Measurements from ENCODE around the gene PTPRD. TPM values are rescaled to one million over a fixed set of nuclear protein-coding genes. Genes with fewer than 3 reads are reported as not detected.

The PTPRD gene
- total RNA-seq, 3 donors from 2014 or later (not counting 1 experiment from before 2014, with no cell fraction given), result 0.05 to 0.68 TPM; not detected in 1

- Histone ChIP-seq H3K4me3 (ENCODE audit: low read length) (no peak overlapping the region), H3K4me1 (ENCODE audit: control insufficient read depth, insufficient read depth, low read length) (no peaks in the 10 kb centered on the region), H3K36me3 (ENCODE audit: control insufficient read depth, insufficient read depth, low read length) (no peaks in the 10 kb centered on the region), H3K27ac (ENCODE audit: low read length) (no peak overlapping the region), H3K27me3 (ENCODE audit: control insufficient read depth, insufficient read depth, low read length) (no peaks in the 10 kb centered on the region), H3K9me3 (ENCODE audit: control insufficient read depth, insufficient read depth, low read length) (no peaks in the 10 kb centered on the region)
- Mint-ChIP-seq H3K4me1 (no peaks in the 10 kb centered on the region), H3K9me3 (peaks cover 11 to 23% of the 10 kb centered on the region in 2 donors), H3K27me3 (ENCODE audit: low read depth in 2 of 2) (no peaks in the 10 kb centered on the region), H3K27ac (no peak overlapping the region), H3K36me3 (no peaks in the 10 kb centered on the region), H3K4me3 (no peak overlapping the region)
- no peak for DNase-seq
- intact Hi-C loops (cut with micrococcal nuclease), result no loop called here
- no CpG with 5 or more reads among the region's 3 CpGs for WGBS (ENCODE audit: insufficient coverage)
- ATAC-seq, result no peak
- no peak for TF ChIP-seq CTCF (IDR thresholded peaks at IDR 0.05)
Measured at GRCh38 chr9:9730174-9730573, 882.6 kb downstream of the PTPRD start.

- Histone ChIP-seq H3K27ac (ENCODE audit: low read length) (no peak overlapping the region), H3K4me3 (ENCODE audit: low read length) (no peak overlapping the region), H3K9me3 (ENCODE audit: control insufficient read depth, insufficient read depth, low read length) (no peaks in the 10 kb centered on the region), H3K27me3 (ENCODE audit: control insufficient read depth, insufficient read depth, low read length) (no peaks in the 10 kb centered on the region), H3K4me1 (ENCODE audit: control insufficient read depth, insufficient read depth, low read length) (no peaks in the 10 kb centered on the region), H3K36me3 (ENCODE audit: control insufficient read depth, insufficient read depth, low read length) (no peaks in the 10 kb centered on the region)
- Mint-ChIP-seq H3K4me3 (no peak overlapping the region), H3K27ac (no peak overlapping the region), H3K4me1 (no peaks in the 10 kb centered on the region), H3K36me3 (no peaks in the 10 kb centered on the region), H3K27me3 (ENCODE audit: low read depth in 2 of 2) (no peaks in the 10 kb centered on the region), H3K9me3 (peaks cover 15 to 20% of the 10 kb centered on the region in 2 donors)
- 100% methylated on average over 2 of the region's 2 CpGs for whole genome bisulfite sequencing (ENCODE audit: insufficient coverage)
- DNase-seq (no peak), ATAC-seq (no peak)
- intact Hi-C loops (cut with micrococcal nuclease), result no loop called here
- no peak for TF ChIP-seq CTCF (IDR thresholded peaks at IDR 0.05)
Measured at GRCh38 chr9:9729082-9729481, 883.7 kb downstream of the PTPRD start.

GRCh38 chr9:9719373-9720112 is 893.3 kb downstream of the PTPRD start:
- Mint-ChIP-seq H3K27ac (no peak overlapping the region), H3K4me1 (no peaks in the 10 kb centered on the region), H3K4me3 (no peak overlapping the region), H3K9me3 (peaks cover 4 to 5% of the 10 kb centered on the region in 2 donors), H3K36me3 (no peaks in the 10 kb centered on the region), H3K27me3 (ENCODE audit: low read depth in 2 of 2) (no peaks in the 10 kb centered on the region)
- H3K27me3 ChIP-seq (ENCODE audit: control insufficient read depth, insufficient read depth, low read length), result no peaks in the 10 kb centered on the region
- no peak overlapping the region for H3K27ac ChIP-seq (ENCODE audit: low read length)
- no peak for ATAC-seq
- H3K4me3 ChIP-seq (ENCODE audit: low read length), result no peak overlapping the region
- TF ChIP-seq CTCF (IDR thresholded peaks at IDR 0.05), result no peak
- H3K36me3 ChIP-seq (ENCODE audit: control insufficient read depth, insufficient read depth, low read length), result no peaks in the 10 kb centered on the region
- H3K4me1 ChIP-seq (ENCODE audit: control insufficient read depth, insufficient read depth, low read length), result no peaks in the 10 kb centered on the region
- H3K9me3 ChIP-seq (ENCODE audit: control insufficient read depth, insufficient read depth, low read length), result peaks cover 9% of the 10 kb centered on the region
- intact Hi-C loops (cut with micrococcal nuclease), result no loop called here
- 87% methylated on average over 15 of the region's 16 CpGs for WGBS (ENCODE audit: insufficient coverage)
- no peak for DNase-seq

GRCh38 chr9:9718691-9719090 is 894.1 kb downstream of the PTPRD start:
- no peak overlapping the region for H3K4me3 Mint-ChIP-seq
- Histone ChIP-seq H3K4me1 (ENCODE audit: control insufficient read depth, insufficient read depth, low read length) (no peaks in the 10 kb centered on the region), H3K27ac (ENCODE audit: low read length) (no peak overlapping the region), H3K27me3 (ENCODE audit: control insufficient read depth, insufficient read depth, low read length) (no peaks in the 10 kb centered on the region), H3K4me3 (ENCODE audit: low read length) (no peak overlapping the region), H3K9me3 (ENCODE audit: control insufficient read depth, insufficient read depth, low read length) (peaks cover 9% of the 10 kb centered on the region), H3K36me3 (ENCODE audit: control insufficient read depth, insufficient read depth, low read length) (no peaks in the 10 kb centered on the region)
- no peak for TF ChIP-seq CTCF (IDR thresholded peaks at IDR 0.05)
- 87% methylated on average over 3 of the region's 3 CpGs for WGBS (ENCODE audit: insufficient coverage)
- DNase-seq (no peak), ATAC-seq (no peak)
- H3K36me3 Mint-ChIP-seq, result no peaks in the 10 kb centered on the region
- H3K9me3 Mint-ChIP-seq, result peaks cover 5 to 6% of the 10 kb centered on the region in 2 donors
- intact Hi-C loops (cut with micrococcal nuclease), result no loop called here
- H3K27me3 Mint-ChIP-seq (ENCODE audit: low read depth in 2 of 2), result no peaks in the 10 kb centered on the region
- no peak overlapping the region for H3K27ac Mint-ChIP-seq
- no peaks in the 10 kb centered on the region for H3K4me1 Mint-ChIP-seq
